Activated naive CD8-positive, alpha-beta T cell treated with anti-CD3 and anti-CD28 coated beads, Interleukin-2, amount 50 U/mL, for 24 hours (primary cell): ENCODE results near the gene CNIH3.
A peak's percentile ranks its signal among the peaks of the same experiment; 100 is the strongest.
"Not testable (repeated sequence)": the region's sequence is repeated elsewhere in the genome, so short reads cannot be mapped to it uniquely, and the experiment has no call there.

Experiments
- ATAC-seq: fragments of 150-1000 bp; cut with Tn5 transposase; one replicate; pipeline ENCODE4 v1.10.0; 2021
- DNase-seq: peaks from one replicate; pipeline ENCODE4 v3.0.0; 2021
- H3K27ac Mint-ChIP-seq: one replicate; pipeline ENCODE4 v1.8.0; 2021; ENCODE audit warnings: mild to moderate bottlenecking, mixed read lengths
- H3K27me3 Mint-ChIP-seq: one replicate; pipeline ENCODE4 v1.8.0; 2021; ENCODE audit warnings: mixed read lengths
- H3K36me3 Mint-ChIP-seq: one replicate; pipeline ENCODE4 v1.8.0; 2021; ENCODE audit warnings: low read depth, mixed read lengths
- H3K4me1 Mint-ChIP-seq: one replicate; pipeline ENCODE4 v1.8.0; 2021; ENCODE audit warnings: mixed read lengths
- H3K4me3 Mint-ChIP-seq: one replicate; pipeline ENCODE4 v1.8.0; 2021; ENCODE audit warnings: mild to moderate bottlenecking, moderate library complexity, mixed read lengths
- H3K9me3 Mint-ChIP-seq: one replicate; pipeline ENCODE4 v1.8.0; 2021; ENCODE audit warnings: mixed read lengths

Gene CNIH3

GRCh38 chr1:224615861-224616755, at the start of gene CNIH3:
CNIH3 (plus strand) TSS chr1:224616317; CDS start chr1:224617175, 858 bp downstream.
- H3K27ac Mint-ChIP-seq = no peak within 1 kb of the TSS
- DNase-seq = peak; percentile 43
- ATAC-seq = peak; percentile 77
- peaks cover 61% of the 10 kb centered on the region for H3K27me3 Mint-ChIP-seq
- peak within 1 kb of the TSS; percentile 49 for H3K4me3 Mint-ChIP-seq
- no peaks in the 10 kb centered on the region for H3K36me3 Mint-ChIP-seq
- no peaks in the 10 kb centered on the region for H3K9me3 Mint-ChIP-seq
- H3K4me1 Mint-ChIP-seq = peaks cover 26% of the 10 kb centered on the region

DNA sequence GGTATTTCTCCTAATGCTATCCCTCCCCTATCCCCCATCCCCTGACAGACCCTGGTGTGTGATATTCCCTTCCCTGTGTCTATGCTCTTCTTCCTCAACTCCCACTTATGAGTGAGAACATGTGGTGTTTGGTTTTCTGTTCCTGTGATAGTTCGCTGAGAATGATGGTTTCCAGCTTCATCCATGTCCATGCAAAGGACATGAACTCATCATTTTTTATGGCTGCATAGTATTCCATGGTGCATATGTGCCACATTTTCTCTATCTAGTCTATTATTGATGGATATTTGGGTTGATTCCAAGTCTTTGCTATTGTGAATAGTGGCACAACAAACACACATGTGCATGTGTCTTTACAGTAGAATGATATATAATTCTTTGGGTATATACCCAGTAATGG, 49.6 kb upstream of the CNIH3 start:
- not testable (repeated sequence) for H3K27me3 Mint-ChIP-seq, DNase-seq, ATAC-seq, H3K36me3 Mint-ChIP-seq, H3K4me1 Mint-ChIP-seq, H3K27ac Mint-ChIP-seq, H3K9me3 Mint-ChIP-seq, H3K4me3 Mint-ChIP-seq

DNA sequence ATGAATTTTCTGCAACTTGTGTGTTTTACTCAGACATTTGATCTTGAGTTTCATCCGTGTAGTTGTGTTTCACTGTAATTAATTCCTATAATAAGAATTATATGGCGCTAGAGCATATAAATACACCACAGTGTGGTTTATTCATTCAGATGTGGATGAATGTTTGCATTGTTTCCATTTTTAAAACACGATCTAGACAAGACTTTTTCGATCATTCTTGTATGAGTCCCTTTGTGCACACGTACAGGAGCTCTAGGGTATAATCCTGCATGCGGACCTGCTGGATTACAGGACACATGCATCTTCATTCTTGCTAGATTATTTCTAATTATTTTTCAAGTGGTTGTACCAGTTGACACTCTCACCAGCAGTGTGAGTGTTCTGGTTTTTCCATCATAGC, 46.8 kb upstream of the CNIH3 start:
- Mint-ChIP-seq H3K4me1 (no peaks in the 10 kb centered on the region), H3K36me3 (no peaks in the 10 kb centered on the region), H3K27ac (no peak overlapping the region), H3K27me3 (peaks cover 2% of the 10 kb centered on the region), H3K4me3 (no peak overlapping the region), H3K9me3 (peaks cover 3% of the 10 kb centered on the region)
- DNase-seq (no peak), ATAC-seq (no peak)

GRCh38 chr1:224571975-224572374, 44.1 kb upstream of the CNIH3 start:
- not testable (repeated sequence) for H3K36me3 Mint-ChIP-seq, H3K4me1 Mint-ChIP-seq, ATAC-seq, H3K4me3 Mint-ChIP-seq, H3K27ac Mint-ChIP-seq, H3K27me3 Mint-ChIP-seq, DNase-seq
- H3K9me3 Mint-ChIP-seq = peaks cover 13% of the 10 kb centered on the region

DNA sequence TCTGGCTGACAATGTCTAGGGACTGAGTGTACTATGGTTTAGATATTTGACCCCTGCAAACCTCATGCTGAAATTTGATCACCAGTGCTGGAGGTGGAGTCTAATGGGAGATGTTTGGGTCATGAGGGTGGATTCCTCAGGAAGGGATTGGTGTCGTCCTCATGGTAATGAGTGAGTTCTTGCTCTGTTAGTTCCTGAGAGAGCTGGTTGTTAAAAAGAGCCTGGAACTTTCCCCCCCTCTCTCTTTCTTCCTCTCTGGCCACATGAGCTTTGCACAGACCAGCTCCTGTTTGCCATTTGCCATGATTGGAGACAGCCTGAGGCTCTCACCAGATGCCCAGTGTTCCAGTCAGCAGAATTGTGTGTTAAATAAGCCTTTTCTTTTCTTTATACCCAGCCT, 36.6 kb upstream of the CNIH3 start:
- Mint-ChIP-seq H3K36me3 (no peaks in the 10 kb centered on the region), H3K27ac (no peak overlapping the region), H3K9me3 (peaks cover 20% of the 10 kb centered on the region), H3K27me3 (no peaks in the 10 kb centered on the region), H3K4me1 (no peaks in the 10 kb centered on the region), H3K4me3 (no peak overlapping the region)
- no peak for ATAC-seq
- no peak for DNase-seq

DNA sequence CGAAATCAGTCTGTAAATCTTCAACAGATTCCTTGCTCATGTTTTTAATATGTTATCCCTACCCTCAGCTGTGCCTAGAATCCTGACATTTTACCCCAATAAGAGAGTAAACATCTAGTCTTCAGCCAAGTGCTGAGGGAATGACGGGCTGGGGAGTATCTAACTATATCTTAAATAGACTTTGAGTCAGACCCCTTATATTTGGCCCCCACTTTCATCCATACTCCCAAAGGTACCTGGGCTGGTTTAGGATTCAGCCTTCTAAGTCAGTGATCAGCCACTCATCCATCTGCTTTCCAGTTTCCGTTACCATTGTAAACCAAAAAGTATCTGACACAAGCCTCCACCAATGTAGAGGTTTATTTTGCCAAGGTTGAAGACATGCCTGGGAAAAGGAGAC, 36.1 kb upstream of the CNIH3 start:
- ATAC-seq = no peak
- Mint-ChIP-seq H3K27me3 (no peaks in the 10 kb centered on the region), H3K4me1 (no peaks in the 10 kb centered on the region), H3K27ac (no peak overlapping the region), H3K9me3 (peaks cover 20% of the 10 kb centered on the region), H3K4me3 (no peak overlapping the region), H3K36me3 (no peaks in the 10 kb centered on the region)
- no peak for DNase-seq

DNA sequence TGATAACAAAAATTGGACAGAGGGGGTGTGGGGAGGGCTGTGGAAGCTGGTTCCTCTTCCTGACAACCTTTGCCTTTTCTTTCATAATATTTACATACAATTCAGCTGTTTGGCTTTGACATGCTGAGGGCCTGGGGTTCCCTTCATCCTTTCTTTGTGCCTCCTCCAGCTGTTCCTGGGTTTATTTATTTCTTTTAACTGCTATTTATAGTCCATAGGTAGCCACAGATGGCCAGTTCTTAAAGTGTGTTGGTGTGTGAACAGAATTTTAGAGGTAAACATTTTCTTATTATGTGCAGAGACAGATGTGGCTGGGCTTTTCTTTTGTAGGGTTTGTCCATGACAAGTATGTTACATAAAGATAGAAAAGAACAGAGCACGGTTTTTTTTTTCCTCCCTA, 34.1 kb upstream of the CNIH3 start:
- H3K4me3 Mint-ChIP-seq = no peak overlapping the region

DNA sequence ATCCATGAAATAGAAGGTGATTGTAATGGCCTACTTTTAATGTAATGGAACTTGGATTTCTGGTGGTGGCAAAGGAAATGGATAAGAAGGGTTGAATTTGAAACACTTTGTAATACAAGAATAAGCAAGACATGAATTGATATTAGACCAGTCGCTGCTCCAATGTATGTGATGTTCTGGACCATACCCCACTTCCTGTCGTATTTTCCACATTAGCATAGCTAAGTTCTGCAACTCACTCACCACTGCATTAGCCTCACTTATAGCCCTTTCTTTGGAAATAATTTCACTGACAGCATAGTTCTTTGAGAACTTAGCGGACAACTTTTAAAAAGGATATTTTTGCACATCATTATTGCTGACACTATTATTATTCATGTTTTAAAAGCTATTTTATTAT, 32.3 kb upstream of the CNIH3 start:
- no peak for DNase-seq
- Mint-ChIP-seq H3K4me1 (no peaks in the 10 kb centered on the region), H3K27me3 (no peaks in the 10 kb centered on the region), H3K9me3 (peaks cover under 1% of the 10 kb centered on the region), H3K4me3 (no peak overlapping the region), H3K36me3 (peaks cover under 1% of the 10 kb centered on the region), H3K27ac (no peak overlapping the region)
- no peak for ATAC-seq

More for the DNA sequence above, 34.1 kb upstream of the CNIH3 start:
- no peak overlapping the region for H3K27ac Mint-ChIP-seq
- DNase-seq = no peak
- H3K27me3 Mint-ChIP-seq = no peaks in the 10 kb centered on the region
- H3K4me1 Mint-ChIP-seq = no peaks in the 10 kb centered on the region
- peaks cover 6% of the 10 kb centered on the region for H3K9me3 Mint-ChIP-seq
- no peak for ATAC-seq
- no peaks in the 10 kb centered on the region for H3K36me3 Mint-ChIP-seq

- no peak for ATAC-seq
Measured at GRCh38 chr1:224585051-224585450, 31.1 kb upstream of the CNIH3 start.

GRCh38 chr1:224587051-224587450, 29.1 kb upstream of the CNIH3 start:
- Mint-ChIP-seq H3K4me3 (no peak overlapping the region), H3K36me3 (peaks cover 1% of the 10 kb centered on the region), H3K27ac (no peak overlapping the region), H3K27me3 (no peaks in the 10 kb centered on the region), H3K4me1 (no peaks in the 10 kb centered on the region), H3K9me3 (peaks cover 4% of the 10 kb centered on the region)
- ATAC-seq (no peak), DNase-seq (no peak)

More at GRCh38 chr1:224585051-224585450, 31.1 kb upstream of the CNIH3 start:
- Mint-ChIP-seq H3K9me3 (peaks cover 4% of the 10 kb centered on the region), H3K4me3 (no peak overlapping the region), H3K27ac (no peak overlapping the region), H3K4me1 (no peaks in the 10 kb centered on the region), H3K36me3 (peaks cover 1% of the 10 kb centered on the region), H3K27me3 (no peaks in the 10 kb centered on the region)
- no peak for DNase-seq

DNA sequence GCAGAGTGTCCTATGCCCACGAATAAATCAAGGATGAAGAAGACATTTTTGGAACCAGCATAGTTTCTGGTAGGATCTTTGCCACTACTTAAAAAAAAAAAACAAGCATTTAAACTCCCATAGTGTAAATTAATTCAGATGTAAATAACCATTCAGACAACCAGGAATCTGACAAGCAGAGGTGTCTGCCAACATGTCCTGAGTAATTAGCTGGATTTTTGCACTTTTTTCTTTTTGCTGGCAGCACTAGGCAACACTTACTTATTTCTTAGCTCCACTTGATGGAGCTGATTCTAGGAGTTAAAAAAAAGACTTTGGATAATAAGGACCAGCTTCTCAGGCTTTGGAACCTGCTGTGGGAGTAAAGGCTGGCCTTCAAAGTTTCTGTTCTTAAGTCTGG, 27.6 kb upstream of the CNIH3 start:
- no peak for ATAC-seq
- H3K4me3 Mint-ChIP-seq = no peak overlapping the region
- peaks cover 1% of the 10 kb centered on the region for H3K36me3 Mint-ChIP-seq
- peaks cover 4% of the 10 kb centered on the region for H3K9me3 Mint-ChIP-seq
- H3K27me3 Mint-ChIP-seq = no peaks in the 10 kb centered on the region
- no peak overlapping the region for H3K27ac Mint-ChIP-seq
- DNase-seq = no peak
- H3K4me1 Mint-ChIP-seq = peaks cover 4% of the 10 kb centered on the region

DNA sequence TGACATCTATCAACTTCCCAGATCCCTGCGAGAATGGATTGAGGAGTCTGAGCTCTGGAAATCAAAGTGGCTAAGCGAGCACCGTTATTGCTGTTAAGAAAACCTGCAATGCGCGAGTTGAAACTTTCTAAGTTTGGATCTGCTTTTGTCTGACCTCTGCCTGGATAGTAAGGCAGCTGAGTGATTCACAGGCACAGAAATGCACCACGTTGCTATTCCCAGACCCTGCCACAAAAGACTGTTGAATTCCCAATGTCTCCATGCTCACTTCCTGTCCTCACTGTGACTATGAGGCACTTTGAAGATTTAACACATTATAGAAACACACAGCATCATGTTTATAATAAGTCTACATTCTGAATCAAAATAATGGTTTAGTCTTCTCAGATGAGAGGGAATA, 27.1 kb upstream of the CNIH3 start:
- no peak overlapping the region for H3K4me3 Mint-ChIP-seq
- H3K36me3 Mint-ChIP-seq = peaks cover 1% of the 10 kb centered on the region
- peaks cover 4% of the 10 kb centered on the region for H3K4me1 Mint-ChIP-seq
- H3K27ac Mint-ChIP-seq = no peak overlapping the region
- peaks cover 4% of the 10 kb centered on the region for H3K9me3 Mint-ChIP-seq
- no peak for DNase-seq
- ATAC-seq = no peak
- no peaks in the 10 kb centered on the region for H3K27me3 Mint-ChIP-seq

GRCh38 chr1:224591326-224591725, 24.8 kb upstream of the CNIH3 start:
- Mint-ChIP-seq H3K4me3 (no peak overlapping the region), H3K9me3 (peaks cover 4% of the 10 kb centered on the region), H3K27ac (no peak overlapping the region), H3K4me1 (peaks cover 6% of the 10 kb centered on the region), H3K27me3 (no peaks in the 10 kb centered on the region), H3K36me3 (peaks cover 1% of the 10 kb centered on the region)
- no peak for DNase-seq
- no peak for ATAC-seq

- no peak for ATAC-seq
- no peak overlapping the region for H3K4me3 Mint-ChIP-seq
- no peak overlapping the region for H3K27ac Mint-ChIP-seq
- H3K36me3 Mint-ChIP-seq = peaks cover 1% of the 10 kb centered on the region
- H3K27me3 Mint-ChIP-seq = no peaks in the 10 kb centered on the region
- DNase-seq = no peak
- H3K9me3 Mint-ChIP-seq = peaks cover 4% of the 10 kb centered on the region
- H3K4me1 Mint-ChIP-seq = peaks cover 6% of the 10 kb centered on the region
Measured at GRCh38 chr1:224592636-224593582, 23.2 kb upstream of the CNIH3 start.

GRCh38 chr1:224594360-224594759, 21.8 kb upstream of the CNIH3 start:
- Mint-ChIP-seq H3K27me3 (no peaks in the 10 kb centered on the region), H3K27ac (no peak overlapping the region), H3K9me3 (no peaks in the 10 kb centered on the region), H3K36me3 (no peaks in the 10 kb centered on the region), H3K4me1 (peaks cover 6% of the 10 kb centered on the region), H3K4me3 (no peak overlapping the region)
- DNase-seq (no peak), ATAC-seq (no peak)
